ENCODE data around the gene PJA2.

DNA sequence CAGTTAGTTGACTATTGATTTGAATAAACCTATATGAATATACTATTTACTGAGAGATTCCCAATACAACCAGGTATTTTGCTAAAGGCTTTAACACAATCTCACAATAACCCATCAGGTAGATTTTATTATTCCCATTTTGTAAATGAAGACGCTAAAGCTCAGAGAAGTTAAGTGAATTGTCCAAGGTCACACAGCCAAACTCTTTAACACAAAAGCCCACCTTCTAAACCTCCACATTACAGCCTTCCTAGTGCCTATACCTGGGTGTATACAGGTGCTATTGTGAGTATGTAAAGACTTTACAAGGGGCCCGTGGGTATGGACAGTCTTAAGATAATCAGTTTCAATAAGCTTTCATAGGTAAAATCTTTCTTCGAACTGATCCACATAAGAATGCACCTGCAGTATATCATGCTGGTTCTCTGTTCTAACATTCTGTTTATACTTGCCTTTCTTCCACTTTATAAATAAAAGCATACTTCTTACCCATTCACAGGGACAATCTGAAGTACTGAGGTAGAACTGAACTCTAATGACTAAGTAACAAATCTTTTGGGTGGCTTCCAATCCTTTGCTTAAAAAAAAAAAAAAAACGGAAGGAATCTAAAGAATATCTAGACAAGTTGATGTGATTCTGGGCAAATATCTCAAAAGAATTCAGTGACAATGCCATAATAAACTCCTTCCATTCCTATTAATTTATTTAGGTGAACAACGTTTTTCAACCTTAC is 59.1 kb downstream of the PJA2 start:
- TF ChIP-seq POLR2AphosphoS5 (IDR thresholded peaks at IDR 0.05) (no peak), RAD21 (conservative IDR thresholded peaks at IDR 0.05) (no peak), EZH2 (IDR thresholded peaks at IDR 0.05; ENCODE audit: borderline replicate concordance, insufficient read depth, low read length, poor library complexity, severe bottlenecking) (no peak), EP300 (conservative IDR thresholded peaks at IDR 0.05; ENCODE audit: poor library complexity, severe bottlenecking) (no peak)
- TF ChIP-seq, protein P1, sequence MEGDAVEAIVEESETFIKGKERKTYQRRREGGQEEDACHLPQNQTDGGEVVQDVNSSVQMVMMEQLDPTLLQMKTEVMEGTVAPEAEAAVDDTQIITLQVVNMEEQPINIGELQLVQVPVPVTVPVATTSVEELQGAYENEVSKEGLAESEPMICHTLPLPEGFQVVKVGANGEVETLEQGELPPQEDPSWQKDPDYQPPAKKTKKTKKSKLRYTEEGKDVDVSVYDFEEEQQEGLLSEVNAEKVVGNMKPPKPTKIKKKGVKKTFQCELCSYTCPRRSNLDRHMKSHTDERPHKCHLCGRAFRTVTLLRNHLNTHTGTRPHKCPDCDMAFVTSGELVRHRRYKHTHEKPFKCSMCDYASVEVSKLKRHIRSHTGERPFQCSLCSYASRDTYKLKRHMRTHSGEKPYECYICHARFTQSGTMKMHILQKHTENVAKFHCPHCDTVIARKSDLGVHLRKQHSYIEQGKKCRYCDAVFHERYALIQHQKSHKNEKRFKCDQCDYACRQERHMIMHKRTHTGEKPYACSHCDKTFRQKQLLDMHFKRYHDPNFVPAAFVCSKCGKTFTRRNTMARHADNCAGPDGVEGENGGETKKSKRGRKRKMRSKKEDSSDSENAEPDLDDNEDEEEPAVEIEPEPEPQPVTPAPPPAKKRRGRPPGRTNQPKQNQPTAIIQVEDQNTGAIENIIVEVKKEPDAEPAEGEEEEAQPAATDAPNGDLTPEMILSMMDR (IDR thresholded peaks at IDR 0.05; ENCODE audit: poor library complexity, severe bottlenecking): no peak
